Ectodermal cell (in vitro differentiated cells): ENCODE results near the gene TOX2.

Experiments
- H3K27ac ChIP-seq: 2 replicates; pipeline ENCODE4 v1.7.0; 2013; ENCODE audit warnings: mild to moderate bottlenecking, low read depth, low read length; ENCODE audit not compliant: insufficient read depth, poor library complexity, severe bottlenecking
- H3K27me3 ChIP-seq: 2 replicates; pipeline ENCODE4 v1.7.0; 2013; ENCODE audit warnings: mild to moderate bottlenecking, low read length; ENCODE audit not compliant: insufficient read depth, control insufficient read depth, poor library complexity, severe bottlenecking
- H3K36me3 ChIP-seq: one replicate; pipeline ENCODE4 v1.7.0; 2013; ENCODE audit warnings: low read length; ENCODE audit not compliant: control insufficient read depth, insufficient read depth
- H3K4me1 ChIP-seq: one replicate; pipeline ENCODE4 v1.7.0; 2013; ENCODE audit warnings: low read length; ENCODE audit not compliant: control insufficient read depth, insufficient read depth
- H3K4me3 ChIP-seq: 2 replicates; pipeline ENCODE4 v1.7.0; 2013; ENCODE audit warnings: low read depth, low read length, control low read depth; ENCODE audit not compliant: insufficient read depth
- H3K9me3 ChIP-seq: 2 replicates; pipeline ENCODE4 v1.7.0; 2013; ENCODE audit warnings: mild to moderate bottlenecking, low read length, moderate library complexity; ENCODE audit not compliant: control insufficient read depth
- WGBS, 2 experiments: methylation state at CpG; one replicate each; pipeline ENCODE4 v1.1.7; 2013; ENCODE audit warnings: missing lambda C conversion rate in 2 of 2; 5-methylcytosine and 5-hydroxymethylcytosine counted together

The TOX2 gene

DNA sequence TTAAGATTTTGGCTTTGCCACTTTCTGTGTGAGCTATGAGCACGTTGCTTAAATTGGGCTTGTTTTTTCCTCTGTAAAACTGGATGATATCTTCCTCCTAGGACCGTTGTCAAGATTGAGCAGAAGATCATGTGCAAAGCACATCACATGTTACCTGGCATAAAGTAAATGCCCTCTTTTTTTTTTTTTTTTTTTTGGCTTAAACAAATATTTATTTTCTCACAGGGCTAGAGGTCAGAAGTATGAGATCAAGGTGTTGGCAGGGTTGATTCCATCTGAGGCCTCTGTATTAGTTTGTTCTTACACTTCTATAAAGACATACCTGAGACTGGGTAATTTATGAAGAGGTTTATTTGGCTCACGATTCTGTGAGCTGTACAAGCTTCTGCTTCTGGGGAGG is 42.7 kb downstream of the TOX2 start:
- no peaks in the 10 kb centered on the region for H3K36me3 ChIP-seq
- H3K4me3 ChIP-seq, result no peak overlapping the region
- H3K9me3 ChIP-seq, result no peaks in the 10 kb centered on the region
- no peak overlapping the region for H3K27ac ChIP-seq
- H3K4me1 ChIP-seq, result no peaks in the 10 kb centered on the region
- WGBS, 2 experiments, result 92 to 97% methylated on average over 3 of the region's 3 CpGs
- no peaks in the 10 kb centered on the region for H3K27me3 ChIP-seq

- Histone ChIP-seq H3K27ac (no peak overlapping the region), H3K4me3 (no peak overlapping the region), H3K36me3 (no peaks in the 10 kb centered on the region), H3K27me3 (no peaks in the 10 kb centered on the region), H3K4me1 (no peaks in the 10 kb centered on the region), H3K9me3 (no peaks in the 10 kb centered on the region)
- 96% methylated on average over 2 of the region's 2 CpGs for WGBS, 2 experiments
These were observed 44.0 kb downstream of the TOX2 start for GRCh38 chr20:43958626-43959025.

DNA sequence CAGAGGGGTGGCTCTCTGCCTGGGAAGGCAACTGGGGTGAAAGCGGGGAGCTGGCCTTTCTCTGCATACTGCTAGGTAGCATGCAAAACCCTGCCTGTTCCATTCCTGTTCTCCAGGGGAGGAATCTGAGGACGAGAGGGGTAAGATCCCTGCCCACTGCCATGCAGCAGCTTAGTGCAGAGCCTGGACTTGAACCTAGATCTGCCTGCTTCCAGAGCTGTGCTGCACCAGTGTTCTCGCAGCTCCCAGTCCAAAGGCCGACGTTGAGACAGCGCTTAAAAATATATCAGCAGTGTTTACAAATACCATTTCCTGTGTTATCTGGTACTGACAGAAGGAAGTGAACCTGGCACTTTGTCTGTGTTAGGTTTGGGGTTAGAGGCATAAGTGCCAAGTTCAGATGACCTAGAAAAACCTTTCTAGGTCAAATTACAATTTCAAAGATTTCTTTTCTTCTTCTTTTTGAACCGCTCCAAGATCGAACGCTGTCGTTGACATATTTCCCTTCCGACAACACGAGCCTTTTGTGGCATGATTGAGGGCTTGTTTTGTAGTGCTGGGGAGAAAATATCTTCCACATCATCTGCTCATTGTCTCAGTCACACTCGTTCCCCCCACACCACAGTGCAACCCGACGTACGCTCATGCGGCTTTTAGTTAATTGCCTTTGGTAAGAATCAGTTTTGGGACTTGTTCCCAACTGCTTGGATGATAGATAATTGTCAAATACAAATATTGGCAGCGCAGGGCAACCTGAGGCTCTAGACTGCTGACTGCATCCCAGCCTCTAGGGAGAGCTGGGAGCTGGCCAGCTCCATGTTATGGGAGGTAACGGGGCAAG is 44.6 kb downstream of the TOX2 start:
- 85 to 87% methylated on average over 13 to 17 of the region's 19 CpGs for WGBS, 2 experiments

DNA sequence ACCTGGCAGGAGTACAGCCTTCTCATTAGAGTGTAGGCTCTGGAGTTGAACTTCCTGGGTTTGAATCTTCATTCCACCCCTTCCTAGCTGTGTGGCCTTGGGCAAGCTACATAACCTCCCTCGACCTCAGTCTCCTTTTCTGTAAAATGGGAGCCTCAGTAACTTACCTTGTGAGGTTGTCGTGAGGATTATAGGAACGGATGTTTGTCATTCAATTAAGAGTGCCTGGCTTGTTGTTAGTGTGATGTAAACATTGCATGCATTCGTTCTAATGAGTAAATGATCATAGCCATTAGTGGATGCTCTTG is 45.2 kb downstream of the TOX2 start:
- Histone ChIP-seq H3K4me3 (no peak overlapping the region), H3K27me3 (no peaks in the 10 kb centered on the region), H3K27ac (no peak overlapping the region), H3K4me1 (no peaks in the 10 kb centered on the region), H3K36me3 (no peaks in the 10 kb centered on the region), H3K9me3 (no peaks in the 10 kb centered on the region)
- 94 to 95% methylated on average over 4 of the region's 4 CpGs for WGBS, 2 experiments

More for the DNA sequence above, 44.6 kb downstream of the TOX2 start:
- Histone ChIP-seq H3K4me1 (no peaks in the 10 kb centered on the region), H3K27me3 (no peaks in the 10 kb centered on the region), H3K9me3 (no peaks in the 10 kb centered on the region), H3K4me3 (no peak overlapping the region), H3K36me3 (no peaks in the 10 kb centered on the region), H3K27ac (no peak overlapping the region)

- no peaks in the 10 kb centered on the region for H3K27me3 ChIP-seq
- H3K27ac ChIP-seq, result no peak overlapping the region
- no peaks in the 10 kb centered on the region for H3K36me3 ChIP-seq
- 84 to 89% methylated on average over 2 of the region's 2 CpGs for WGBS, 2 experiments
- H3K4me3 ChIP-seq, result no peak overlapping the region
- H3K9me3 ChIP-seq, result no peaks in the 10 kb centered on the region
- H3K4me1 ChIP-seq, result no peaks in the 10 kb centered on the region
These were observed 45.6 kb downstream of the TOX2 start for GRCh38 chr20:43960231-43960630.

DNA sequence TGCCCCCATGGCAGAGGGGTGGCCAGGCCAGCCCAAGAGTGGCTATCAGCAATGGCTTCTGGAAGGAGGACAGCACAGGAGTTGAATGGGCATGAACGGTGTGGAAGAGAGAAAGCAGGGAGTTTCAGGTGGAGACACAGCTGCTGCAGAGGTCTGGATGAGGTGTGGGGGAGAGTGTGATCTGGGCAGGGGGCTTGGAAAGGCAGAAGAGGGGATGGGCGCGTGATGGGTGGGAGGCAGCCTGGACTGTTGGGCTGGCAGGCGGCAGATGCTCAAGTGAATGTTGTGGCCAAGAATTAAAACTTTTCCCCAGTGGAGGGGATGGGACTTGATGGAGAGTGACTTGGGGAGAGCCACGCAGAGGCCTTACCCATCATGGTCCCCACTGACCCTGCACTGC is 46.5 kb downstream of the TOX2 start:
- Histone ChIP-seq H3K9me3 (no peaks in the 10 kb centered on the region), H3K27ac (no peak overlapping the region), H3K4me1 (no peaks in the 10 kb centered on the region), H3K4me3 (no peak overlapping the region), H3K36me3 (no peaks in the 10 kb centered on the region), H3K27me3 (no peaks in the 10 kb centered on the region)
- WGBS, 2 experiments, result 93 to 95% methylated on average over 5 of the region's 5 CpGs

DNA sequence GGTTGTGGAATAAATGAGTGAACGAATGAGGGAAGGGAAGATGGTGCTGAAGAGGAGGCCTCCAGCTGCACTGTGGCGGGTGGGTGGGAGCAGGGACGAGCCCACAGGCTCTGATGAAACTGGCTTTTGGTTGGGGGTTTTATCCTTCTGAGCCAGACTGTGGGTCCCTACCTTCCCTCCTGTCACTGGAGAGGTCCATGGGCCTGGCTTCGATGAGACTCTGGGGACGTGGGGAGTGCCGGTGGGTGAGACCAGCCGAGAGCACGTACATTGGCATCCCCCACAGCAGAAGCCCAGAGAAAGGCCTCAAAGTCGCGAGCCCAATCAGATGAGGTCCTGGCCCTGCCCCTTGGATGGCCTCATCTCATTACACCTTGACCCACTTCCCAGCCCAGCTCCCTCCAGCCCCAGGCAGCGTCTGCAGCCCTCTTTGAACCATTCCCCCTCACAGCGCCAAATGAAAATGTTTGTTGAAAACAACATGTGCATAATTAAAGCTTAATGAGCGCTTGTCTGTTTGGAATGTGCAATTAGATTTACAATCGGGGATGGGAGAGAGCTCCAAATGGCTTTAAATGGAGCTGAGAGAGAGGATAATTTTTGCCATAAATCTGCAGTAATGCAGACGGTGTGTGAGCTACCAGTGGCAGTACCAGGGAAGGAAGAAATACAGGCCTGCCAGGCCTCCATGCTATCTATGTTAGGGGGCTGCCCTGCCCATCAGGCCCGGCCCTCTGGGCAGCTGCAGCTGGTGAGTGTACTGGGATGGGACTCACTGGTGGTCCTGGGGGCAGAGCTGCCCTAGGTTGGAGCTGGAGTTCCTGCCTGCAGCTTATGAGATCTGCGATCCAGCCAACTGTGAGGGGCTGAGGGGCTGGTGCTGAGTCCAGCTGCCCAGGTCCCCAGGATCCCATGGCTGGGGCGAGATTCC is 47.2 kb downstream of the TOX2 start:
- Histone ChIP-seq H3K36me3 (no peaks in the 10 kb centered on the region), H3K9me3 (no peaks in the 10 kb centered on the region), H3K4me1 (no peaks in the 10 kb centered on the region), H3K27ac (no peak overlapping the region), H3K4me3 (no peak overlapping the region), H3K27me3 (no peaks in the 10 kb centered on the region)
- WGBS, 2 experiments, result 81 to 85% methylated on average over 18 of the region's 18 CpGs

DNA sequence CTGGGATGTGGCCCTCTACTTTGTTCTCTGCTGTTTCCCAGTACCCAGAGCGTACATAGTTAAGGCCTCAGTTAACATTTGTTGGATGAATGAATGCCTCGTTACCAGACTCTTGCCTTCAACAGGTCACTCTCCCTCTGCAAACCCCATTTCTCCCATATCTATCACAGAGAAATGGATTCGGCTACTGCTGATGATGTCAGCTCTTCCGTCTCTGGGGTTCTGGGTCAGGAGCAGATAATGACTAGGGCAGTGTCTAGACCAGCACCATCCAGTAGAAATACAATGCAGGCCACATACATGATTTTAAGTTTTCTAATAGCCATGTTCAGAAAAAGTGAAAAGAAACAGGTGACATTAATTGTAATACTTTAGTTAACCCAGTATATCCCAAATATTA is 47.9 kb downstream of the TOX2 start:
- 91 to 93% methylated on average over 4 of the region's 4 CpGs for WGBS, 2 experiments
- H3K4me1 ChIP-seq, result no peaks in the 10 kb centered on the region
- H3K36me3 ChIP-seq, result no peaks in the 10 kb centered on the region
- no peak overlapping the region for H3K27ac ChIP-seq
- no peak overlapping the region for H3K4me3 ChIP-seq
- no peaks in the 10 kb centered on the region for H3K27me3 ChIP-seq
- H3K9me3 ChIP-seq, result no peaks in the 10 kb centered on the region

- Histone ChIP-seq H3K27ac (no peak overlapping the region), H3K4me1 (no peaks in the 10 kb centered on the region), H3K36me3 (no peaks in the 10 kb centered on the region), H3K4me3 (no peak overlapping the region), H3K9me3 (no peaks in the 10 kb centered on the region), H3K27me3 (no peaks in the 10 kb centered on the region)
- 91 to 93% methylated on average over 5 of the region's 5 CpGs for WGBS, 2 experiments
These were observed 48.6 kb downstream of the TOX2 start for GRCh38 chr20:43963233-43963632.
